CD4-positive, alpha-beta T cell treated with Interleukin-4 for 4 hours (primary cell): ENCODE data around the gene DYNLT2.

Experiments
- DNase-seq: peaks from one replicate; pipeline ENCODE4 v3.0.0-alpha.2; 2020

DYNLT2 gene

DNA sequence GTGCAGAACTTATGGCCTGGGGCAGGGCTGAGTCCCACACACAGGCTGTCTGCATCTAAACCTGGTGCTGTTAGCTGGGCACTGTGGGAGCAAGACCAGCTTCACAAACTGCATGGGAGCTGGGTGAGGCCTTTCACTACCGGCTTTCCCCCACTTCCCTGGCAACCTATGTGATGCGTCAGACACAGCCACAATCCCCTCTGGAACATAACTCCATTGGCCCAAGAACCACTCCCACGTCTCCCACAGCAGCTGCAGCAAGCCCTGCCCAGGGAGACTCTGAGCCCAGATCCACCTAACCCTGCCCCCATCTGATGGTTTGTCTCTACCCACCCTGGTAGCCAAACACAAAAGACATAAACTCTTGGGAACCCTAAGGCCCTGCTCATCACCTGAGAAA, 58.9 kb downstream of the DYNLT2 start:
- DNase-seq, result no peak

DNA sequence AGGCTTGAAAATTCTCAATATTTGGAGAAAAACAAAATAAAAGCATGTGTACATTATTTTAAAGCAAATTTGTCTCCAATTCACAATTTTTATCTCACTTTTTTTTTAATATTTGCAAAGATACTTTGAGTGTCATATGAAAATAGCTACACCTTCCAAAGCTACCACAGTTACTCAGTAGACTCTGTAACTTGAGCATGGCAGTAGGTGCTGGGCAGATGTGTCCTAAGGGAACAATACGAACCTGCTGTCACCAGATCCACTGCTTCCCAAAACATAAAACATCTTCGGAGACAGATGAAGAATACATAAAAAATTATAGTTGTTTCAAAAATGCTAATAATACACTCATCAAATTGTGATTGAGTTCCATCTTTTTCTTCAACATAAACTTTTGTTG, 60.1 kb downstream of the DYNLT2 start:
- no peak for DNase-seq
